Measurements from ENCODE around the gene SPPL2B.

DNA sequence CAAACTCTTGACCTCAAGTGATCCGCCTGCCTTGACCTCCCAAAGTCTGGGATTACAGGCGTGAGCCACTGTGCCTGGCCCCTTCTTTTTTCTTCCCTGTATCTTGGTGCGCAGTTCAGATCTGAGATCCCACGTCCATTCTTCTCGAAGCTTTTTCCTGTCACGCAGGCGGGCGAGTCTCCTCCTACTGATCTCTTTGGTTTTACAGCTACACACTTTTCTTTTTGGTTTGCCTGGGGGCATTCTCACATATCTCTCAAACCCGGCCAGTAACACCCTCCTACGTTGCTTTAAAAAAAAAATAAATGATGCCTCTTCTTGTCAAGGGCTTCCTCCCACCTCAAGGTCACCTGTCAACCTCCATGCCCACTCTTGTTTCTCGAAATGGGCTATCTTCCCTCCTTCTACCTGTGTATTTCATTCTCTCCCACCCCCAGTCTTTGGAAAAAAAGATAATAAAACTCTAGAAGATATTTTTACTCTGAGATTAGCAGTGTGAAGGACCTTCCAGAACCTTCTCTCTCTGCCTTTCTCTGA is 43.7 kb downstream of the SPPL2B start:
- TF ChIP-seq EZH2phosphoT487 (conservative IDR thresholded peaks at IDR 0.05; ENCODE audit: low read length), result no peak
- TF ChIP-seq, protein P1, sequence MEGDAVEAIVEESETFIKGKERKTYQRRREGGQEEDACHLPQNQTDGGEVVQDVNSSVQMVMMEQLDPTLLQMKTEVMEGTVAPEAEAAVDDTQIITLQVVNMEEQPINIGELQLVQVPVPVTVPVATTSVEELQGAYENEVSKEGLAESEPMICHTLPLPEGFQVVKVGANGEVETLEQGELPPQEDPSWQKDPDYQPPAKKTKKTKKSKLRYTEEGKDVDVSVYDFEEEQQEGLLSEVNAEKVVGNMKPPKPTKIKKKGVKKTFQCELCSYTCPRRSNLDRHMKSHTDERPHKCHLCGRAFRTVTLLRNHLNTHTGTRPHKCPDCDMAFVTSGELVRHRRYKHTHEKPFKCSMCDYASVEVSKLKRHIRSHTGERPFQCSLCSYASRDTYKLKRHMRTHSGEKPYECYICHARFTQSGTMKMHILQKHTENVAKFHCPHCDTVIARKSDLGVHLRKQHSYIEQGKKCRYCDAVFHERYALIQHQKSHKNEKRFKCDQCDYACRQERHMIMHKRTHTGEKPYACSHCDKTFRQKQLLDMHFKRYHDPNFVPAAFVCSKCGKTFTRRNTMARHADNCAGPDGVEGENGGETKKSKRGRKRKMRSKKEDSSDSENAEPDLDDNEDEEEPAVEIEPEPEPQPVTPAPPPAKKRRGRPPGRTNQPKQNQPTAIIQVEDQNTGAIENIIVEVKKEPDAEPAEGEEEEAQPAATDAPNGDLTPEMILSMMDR (IDR thresholded peaks at IDR 0.05; ENCODE audit: insufficient read depth, low read length, poor library complexity, severe bottlenecking), result no peak

All from SU-DHL-6 (cell line).